Panc1 (cell line): Measurements from ENCODE around the gene SPECC1L. TPM values are rescaled to one million over a fixed set of nuclear protein-coding genes. Genes with fewer than 3 reads are reported as not detected.
A peak's percentile ranks its signal among the peaks of the same experiment; 100 is the strongest.

Experiments used
- ATAC-seq: fragments of 200-7000 bp; cut with Tn5 transposase; 2 replicates; pipeline ENCODE4 v1.9.1; 2020; ENCODE audit warnings: mild to moderate bottlenecking, moderate library complexity
- BruUV-seq: library from RNA; stranded (reverse); fragments of 400-500 nt; replicated peaks from 2 replicates; lab custom pipeline; 2021; lab: Mats Ljungman, UMichigan
- CTCF ChIA-PET: fragments of 300-600 bp; sonication (Branson Sonifier 250); formaldehyde crosslinking; loops from one replicate; lab custom pipeline; 2022; ENCODE audit warnings: antibody characterized with exemption; lab: Charles Lee
- POLR2A ChIA-PET: fragments of 300-600 bp; sonication (Branson Sonifier 250); formaldehyde crosslinking; loops from one replicate; lab custom pipeline; 2022; ENCODE audit warnings: antibody characterized with exemption; lab: Charles Lee
- DNase-seq: peaks from one replicate; pipeline ENCODE4 v3.0.0-alpha.2; 2010; ENCODE audit warnings: low read depth, low spot score
- H3K27ac ChIP-seq: 2 replicates; pipeline ENCODE4 v1.5.1; 2011; ENCODE audit warnings: mild to moderate bottlenecking, low read length, inconsistent platforms
- H3K27me3 ChIP-seq: fragments of 200-500 bp; sonication (Bioruptor generic); 2 replicates; pipeline ENCODE4 v1.6.0; 2014; ENCODE audit warnings: low read length, inconsistent platforms; ENCODE audit not compliant: control insufficient read depth, insufficient read depth
- H3K36me3 ChIP-seq: fragments of 200-500 bp; sonication (Bioruptor generic); 2 replicates; pipeline ENCODE4 v1.5.1; 2014; ENCODE audit warnings: inconsistent platforms, mild to moderate bottlenecking, low read length, moderate library complexity; ENCODE audit not compliant: control insufficient read depth, insufficient read depth
- H3K4me1 ChIP-seq: 2 replicates; pipeline ENCODE4 v1.5.1; 2011; ENCODE audit warnings: inconsistent platforms, mild to moderate bottlenecking, low read length, moderate library complexity; ENCODE audit not compliant: control insufficient read depth, insufficient read depth
- H3K4me3 ChIP-seq, 2 experiments: 2 replicates each; pipeline ENCODE4 v1.5.1; 2011 to 2012; ENCODE audit warnings: low read depth in 2 of 2, low read length in 2 of 2, mild to moderate bottlenecking in 2 of 2, inconsistent platforms in 1 of 2, moderate library complexity in 1 of 2
- H3K9me3 ChIP-seq: fragments of 200-500 bp; sonication (Bioruptor generic); 2 replicates; pipeline ENCODE4 v1.5.1; 2014; ENCODE audit warnings: low read depth, mild to moderate bottlenecking, inconsistent platforms, low read length, moderate library complexity; ENCODE audit not compliant: control insufficient read depth, insufficient read depth
- POLR2AphosphoS5 ChIP-seq: IDR thresholded peaks from 2 replicates; pipeline ENCODE4 v1.6.1; 2012; ENCODE audit warnings: mild to moderate bottlenecking, low read depth, low read length, moderate library complexity
- SIN3A ChIP-seq: IDR thresholded peaks from 2 replicates; pipeline ENCODE4 v1.6.1; 2012; ENCODE audit warnings: low read depth, mild to moderate bottlenecking, low read length, moderate library complexity, borderline replicate concordance; ENCODE audit not compliant: insufficient read depth
- TCF7L2 ChIP-seq: IDR thresholded peaks from 2 replicates; pipeline ENCODE4 v1.6.1; 2011; ENCODE audit warnings: mild to moderate bottlenecking, low read depth, low read length, inconsistent platforms
- in situ Hi-C: cut with HindIII; loops from 2 replicates; pipeline ENCODE4 v1.10.0; 2016; ENCODE audit warnings: low sequenced_read_pairs, low pct_unique_long_range_greater_than_20kb
- intact Hi-C: fragments of 100-400 bp; cut with micrococcal nuclease; formaldehyde crosslinking; loops from one replicate; pipeline ENCODE4 v1.10.0; 2022; ENCODE audit not compliant: unreplicated experiment
- total RNA-seq: library from RNA; stranded (reverse); gene quantifications from one replicate; pipeline ENCODE4 v1.2.1, GENCODE V29; 2021; ENCODE audit not compliant: unreplicated experiment
- TF ChIP-seq, protein P1 (sequence below), 2 experiments: IDR thresholded peaks; 2 replicates each; pipeline ENCODE4 v1.6.1; 2011 to 2012; ENCODE audit warnings: low read depth in 2 of 2, control low read depth in 1 of 2, low read length in 1 of 2, mild to moderate bottlenecking in 1 of 2, moderate library complexity in 1 of 2; ENCODE audit not compliant: insufficient read depth in 1 of 2
- TF ChIP-seq, protein P2 (sequence below): fragments of 450-650 bp; IDR thresholded peaks from 2 replicates; pipeline ENCODE4 v1.5.1; 2017; ENCODE audit warnings: mild to moderate bottlenecking

Gene SPECC1L
- total RNA-seq, 1 experiment from 2014 or later = 43.3 TPM

DNA sequence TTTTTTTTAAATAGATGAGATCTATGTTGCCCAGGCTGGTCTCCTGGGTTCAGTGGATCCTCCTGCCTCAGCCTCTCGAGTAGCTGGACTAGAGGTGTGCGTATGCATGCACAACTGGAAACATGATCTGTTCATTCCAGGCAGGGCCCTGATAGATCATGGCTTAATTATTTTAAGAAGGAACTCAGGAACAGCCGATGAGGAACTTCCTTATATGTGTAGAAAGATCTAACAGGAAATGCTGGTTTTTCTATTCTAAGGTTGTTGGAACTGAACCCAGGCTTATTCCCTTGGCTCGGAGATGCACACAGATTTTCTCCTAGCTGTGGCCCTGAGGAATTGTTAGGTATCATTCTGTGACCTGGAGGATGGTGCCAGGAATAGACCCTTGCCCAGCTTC, 32.4 kb downstream of the SPECC1L start:
- Histone ChIP-seq H3K4me1 (peaks cover 6% of the 10 kb centered on the region; the same call in 1 of the 2 replicates), H3K27ac (peak overlapping the region; percentile 23; the same call in 1 of the 2 replicates), H3K36me3 (peaks cover under 1% of the 10 kb centered on the region; the same call in 1 of the 2 replicates), H3K4me3 (no peak overlapping the region), H3K27me3 (no peaks in the 10 kb centered on the region), H3K9me3 (no peaks in the 10 kb centered on the region)
- no peak for DNase-seq
- no peak for ATAC-seq
- in situ Hi-C loops (no loop called here), intact Hi-C loops (no loop called here)
- POLR2A ChIA-PET = no interaction called here
- CTCF ChIA-PET = no interaction called here
- BruUV-seq = no TSS peak
- TF ChIP-seq SIN3A (no peak), TCF7L2 (no peak)
- TF ChIP-seq, protein P1, sequence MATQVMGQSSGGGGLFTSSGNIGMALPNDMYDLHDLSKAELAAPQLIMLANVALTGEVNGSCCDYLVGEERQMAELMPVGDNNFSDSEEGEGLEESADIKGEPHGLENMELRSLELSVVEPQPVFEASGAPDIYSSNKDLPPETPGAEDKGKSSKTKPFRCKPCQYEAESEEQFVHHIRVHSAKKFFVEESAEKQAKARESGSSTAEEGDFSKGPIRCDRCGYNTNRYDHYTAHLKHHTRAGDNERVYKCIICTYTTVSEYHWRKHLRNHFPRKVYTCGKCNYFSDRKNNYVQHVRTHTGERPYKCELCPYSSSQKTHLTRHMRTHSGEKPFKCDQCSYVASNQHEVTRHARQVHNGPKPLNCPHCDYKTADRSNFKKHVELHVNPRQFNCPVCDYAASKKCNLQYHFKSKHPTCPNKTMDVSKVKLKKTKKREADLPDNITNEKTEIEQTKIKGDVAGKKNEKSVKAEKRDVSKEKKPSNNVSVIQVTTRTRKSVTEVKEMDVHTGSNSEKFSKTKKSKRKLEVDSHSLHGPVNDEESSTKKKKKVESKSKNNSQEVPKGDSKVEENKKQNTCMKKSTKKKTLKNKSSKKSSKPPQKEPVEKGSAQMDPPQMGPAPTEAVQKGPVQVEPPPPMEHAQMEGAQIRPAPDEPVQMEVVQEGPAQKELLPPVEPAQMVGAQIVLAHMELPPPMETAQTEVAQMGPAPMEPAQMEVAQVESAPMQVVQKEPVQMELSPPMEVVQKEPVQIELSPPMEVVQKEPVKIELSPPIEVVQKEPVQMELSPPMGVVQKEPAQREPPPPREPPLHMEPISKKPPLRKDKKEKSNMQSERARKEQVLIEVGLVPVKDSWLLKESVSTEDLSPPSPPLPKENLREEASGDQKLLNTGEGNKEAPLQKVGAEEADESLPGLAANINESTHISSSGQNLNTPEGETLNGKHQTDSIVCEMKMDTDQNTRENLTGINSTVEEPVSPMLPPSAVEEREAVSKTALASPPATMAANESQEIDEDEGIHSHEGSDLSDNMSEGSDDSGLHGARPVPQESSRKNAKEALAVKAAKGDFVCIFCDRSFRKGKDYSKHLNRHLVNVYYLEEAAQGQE (IDR thresholded peaks at IDR 0.05; ENCODE audit: insufficient read depth in 1 of 2, low read depth in 2 of 2, low read length in 1 of 2) = no peak

DNA sequence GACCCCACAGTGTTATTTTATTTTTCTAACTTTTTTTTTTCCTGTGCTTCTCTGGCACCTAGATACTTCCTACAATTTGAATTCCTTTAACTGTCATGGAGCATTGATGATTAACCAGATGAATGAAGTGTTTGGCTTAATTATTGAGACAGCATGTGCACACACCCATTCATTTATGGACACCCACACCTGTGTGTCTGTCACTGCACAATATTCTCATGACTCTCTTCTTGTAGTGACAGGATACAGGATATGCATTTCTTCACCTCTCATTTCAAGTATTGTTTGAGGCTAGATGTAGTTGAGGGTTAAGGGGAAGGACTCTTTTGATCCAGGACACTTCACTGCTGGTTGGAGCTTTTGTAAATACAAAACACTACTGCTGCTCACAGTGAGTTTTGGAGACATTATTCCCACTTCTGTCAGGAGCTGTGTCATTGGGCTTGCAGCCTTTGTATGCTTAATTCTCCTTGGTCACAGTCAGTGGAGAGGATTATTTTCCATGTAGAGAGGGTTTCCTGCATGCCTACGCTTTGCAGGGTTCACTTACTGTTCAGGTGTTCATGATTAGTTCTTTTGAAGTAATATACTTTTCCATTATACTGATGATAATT, 33.5 kb downstream of the SPECC1L start:
- Histone ChIP-seq H3K4me1 (peaks cover 6% of the 10 kb centered on the region; the same call in 1 of the 2 replicates), H3K9me3 (no peaks in the 10 kb centered on the region), H3K36me3 (peaks cover 2% of the 10 kb centered on the region; the same call in 1 of the 2 replicates), H3K27ac (no peak overlapping the region), H3K27me3 (no peaks in the 10 kb centered on the region), H3K4me3 (no peak overlapping the region)
- POLR2A ChIA-PET = no interaction called here
- intact Hi-C loops = no loop called here
- no peak for ATAC-seq
- no peak for TF ChIP-seq TCF7L2
- TF ChIP-seq POLR2AphosphoS5 = no peak
- TF ChIP-seq SIN3A = no peak
- TF ChIP-seq, protein P2, sequence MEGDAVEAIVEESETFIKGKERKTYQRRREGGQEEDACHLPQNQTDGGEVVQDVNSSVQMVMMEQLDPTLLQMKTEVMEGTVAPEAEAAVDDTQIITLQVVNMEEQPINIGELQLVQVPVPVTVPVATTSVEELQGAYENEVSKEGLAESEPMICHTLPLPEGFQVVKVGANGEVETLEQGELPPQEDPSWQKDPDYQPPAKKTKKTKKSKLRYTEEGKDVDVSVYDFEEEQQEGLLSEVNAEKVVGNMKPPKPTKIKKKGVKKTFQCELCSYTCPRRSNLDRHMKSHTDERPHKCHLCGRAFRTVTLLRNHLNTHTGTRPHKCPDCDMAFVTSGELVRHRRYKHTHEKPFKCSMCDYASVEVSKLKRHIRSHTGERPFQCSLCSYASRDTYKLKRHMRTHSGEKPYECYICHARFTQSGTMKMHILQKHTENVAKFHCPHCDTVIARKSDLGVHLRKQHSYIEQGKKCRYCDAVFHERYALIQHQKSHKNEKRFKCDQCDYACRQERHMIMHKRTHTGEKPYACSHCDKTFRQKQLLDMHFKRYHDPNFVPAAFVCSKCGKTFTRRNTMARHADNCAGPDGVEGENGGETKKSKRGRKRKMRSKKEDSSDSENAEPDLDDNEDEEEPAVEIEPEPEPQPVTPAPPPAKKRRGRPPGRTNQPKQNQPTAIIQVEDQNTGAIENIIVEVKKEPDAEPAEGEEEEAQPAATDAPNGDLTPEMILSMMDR = no peak
- TF ChIP-seq, protein P1 (IDR thresholded peaks at IDR 0.05; ENCODE audit: insufficient read depth in 1 of 2, low read depth in 2 of 2, low read length in 1 of 2) = no peak
- in situ Hi-C loops = no loop called here
- no TSS peak for BruUV-seq
- no peak for DNase-seq
- CTCF ChIA-PET = no interaction called here
